OCI-LY7 (cell line): ENCODE measurements around the gene KLB. TPM values are rescaled to one million over a fixed set of nuclear protein-coding genes. Genes with fewer than 3 reads are reported as not detected.

Experiments used
- BruUV-seq: library from RNA; stranded (reverse); fragments of 400-500 nt; replicated peaks from 2 replicates; lab custom pipeline; 2021; lab: Mats Ljungman, UMichigan
- CTCF ChIA-PET: fragments of 300-600 bp; sonication (Branson Sonifier 250); formaldehyde crosslinking; loops from one replicate; lab custom pipeline; 2022; ENCODE audit warnings: antibody characterized with exemption; ENCODE audit not compliant: unreplicated experiment; lab: Charles Lee
- POLR2A ChIA-PET: fragments of 300-600 bp; sonication (Branson Sonifier 250); formaldehyde crosslinking; loops from one replicate; lab custom pipeline; 2022; ENCODE audit warnings: antibody characterized with exemption; lab: Charles Lee
- DNase-seq: peaks from one replicate; pipeline ENCODE4 v3.0.0-alpha.2; 2015; ENCODE audit warnings: low spot score
- H2AFZ ChIP-seq: fragments of 200-600 bp; sonication (generic), shearing (Covaris generic); 2 replicates; pipeline ENCODE4 v1.6.1; 2014; ENCODE audit warnings: mild to moderate bottlenecking, antibody characterized with exemption, low read length, moderate library complexity
- H3K27ac ChIP-seq: fragments of 200-600 bp; sonication (generic); 2 replicates; pipeline ENCODE4 v1.5.1; 2014; ENCODE audit warnings: mixed run types, low read depth, mild to moderate bottlenecking, moderate library complexity, low read length, inconsistent platforms; ENCODE audit not compliant: poor library complexity, severe bottlenecking
- H3K36me3 ChIP-seq: fragments of 200-600 bp; sonication (generic); 2 replicates; pipeline ENCODE4 v1.6.1; 2014; ENCODE audit warnings: mild to moderate bottlenecking, antibody characterized with exemption, low read length, moderate library complexity, mixed read lengths; ENCODE audit not compliant: insufficient read depth
- H3K4me1 ChIP-seq: fragments of 200-600 bp; sonication (generic); 2 replicates; pipeline ENCODE4 v1.5.1; 2014; ENCODE audit warnings: mild to moderate bottlenecking, low read length; ENCODE audit not compliant: insufficient read depth, poor library complexity, severe bottlenecking
- H3K4me2 ChIP-seq: fragments of 200-600 bp; sonication (generic); 2 replicates; pipeline ENCODE4 v1.6.1; 2014; ENCODE audit warnings: mild to moderate bottlenecking, low read length
- H3K4me3 ChIP-seq: fragments of 200-600 bp; sonication (generic); 2 replicates; pipeline ENCODE4 v1.5.1; 2014; ENCODE audit warnings: mild to moderate bottlenecking, low read depth, low read length; ENCODE audit not compliant: poor library complexity, severe bottlenecking
- H3K79me2 ChIP-seq: fragments of 200-600 bp; sonication (generic); 2 replicates; pipeline ENCODE4 v1.6.1; 2016; ENCODE audit warnings: low read depth, mild to moderate bottlenecking, low read length, moderate library complexity, mixed read lengths; ENCODE audit not compliant: insufficient read depth
- H3K9me2 ChIP-seq: fragments of 200-600 bp; sonication (generic); 2 replicates; pipeline ENCODE4 v1.6.1; 2016; ENCODE audit warnings: mild to moderate bottlenecking, low read length, mixed read lengths; ENCODE audit not compliant: insufficient read depth
- H3K9me3 ChIP-seq: fragments of 200-600 bp; sonication (generic); 2 replicates; pipeline ENCODE4 v1.6.1; 2014; ENCODE audit warnings: mild to moderate bottlenecking, mixed run types, low read length, mixed read lengths
- H4K20me1 ChIP-seq: fragments of 200-600 bp; sonication (generic); 2 replicates; pipeline ENCODE4 v1.6.1; 2014; ENCODE audit warnings: mild to moderate bottlenecking, antibody characterized with exemption, low read length, moderate library complexity, mixed read lengths; ENCODE audit not compliant: insufficient read depth
- EZH2phosphoT487 ChIP-seq: fragments of 200-600 bp; sonication (generic); IDR thresholded peaks from 2 replicates; pipeline ENCODE4 v1.6.1; 2018; ENCODE audit warnings: low read depth, borderline replicate concordance, mild to moderate bottlenecking, mixed run types, antibody characterized with exemption, low read length, moderate library complexity, mixed read lengths
- intact Hi-C: fragments of 100-400 bp; cut with micrococcal nuclease; formaldehyde crosslinking; loops from one replicate; pipeline ENCODE4 v1.10.0; 2022; ENCODE audit not compliant: unreplicated experiment
- total RNA-seq, 2 experiments: library from RNA; depleted of rRNA in 1 of 2; stranded (reverse); fragments of >200 nt in 1 of 2; shearing (Covaris generic) in 1 of 2; gene quantifications; 2 replicates each; pipeline ENCODE4 v1.2.3, GENCODE V29; 2014 to 2022
- TF ChIP-seq, protein P1 (sequence below): fragments of 200-600 bp; sonication (generic); conservative IDR thresholded peaks from 2 replicates; pipeline ENCODE4 v1.5.1; 2014; ENCODE audit warnings: mild to moderate bottlenecking, antibody characterized with exemption, low read length, moderate library complexity, mixed read lengths

The KLB gene
- total RNA-seq, 2 experiments from 2014 or later, result not detected

DNA sequence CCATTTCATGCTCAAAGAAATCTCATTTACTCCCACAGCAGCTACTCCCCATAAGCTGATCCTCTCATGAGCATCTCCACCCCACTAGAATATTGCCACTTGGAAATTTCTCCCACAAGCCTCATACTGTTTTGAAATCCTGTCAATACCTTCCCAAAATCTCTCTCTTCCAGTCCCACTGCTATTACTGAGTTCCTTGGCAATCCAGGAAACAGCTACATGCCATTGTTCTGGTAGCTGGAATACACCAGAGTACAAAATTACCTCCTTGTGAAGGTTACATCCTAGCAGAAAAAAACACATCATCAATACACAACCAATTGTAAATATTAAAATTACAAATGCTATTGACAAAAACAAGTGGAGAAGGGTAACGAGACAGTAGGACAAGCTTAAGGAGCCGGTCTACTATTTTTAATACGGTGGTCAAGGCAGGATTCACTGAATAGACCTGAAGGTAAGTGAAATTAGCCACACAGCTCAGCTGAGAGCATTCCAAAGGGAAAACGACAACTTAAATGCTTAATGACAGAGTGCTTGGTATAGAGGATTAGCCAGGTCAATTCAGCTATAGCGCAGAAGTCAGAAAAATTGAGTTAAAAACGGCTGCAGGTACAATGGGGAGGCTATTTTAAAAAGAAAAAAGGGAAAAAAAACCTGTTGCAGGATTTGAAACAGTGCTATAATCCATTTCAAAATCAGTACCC lies 45.6 kb downstream of the KLB start:
- no peak overlapping the region for H3K4me3 ChIP-seq
- peaks cover 38% of the 10 kb centered on the region for H3K4me1 ChIP-seq
- H2AFZ ChIP-seq, result no peak overlapping the region
- peaks cover 40% of the 10 kb centered on the region for H3K79me2 ChIP-seq
- no peaks in the 10 kb centered on the region for H3K9me3 ChIP-seq
- peaks cover 45% of the 10 kb centered on the region for H4K20me1 ChIP-seq
- H3K4me2 ChIP-seq, result no peak overlapping the region
- no peak overlapping the region for H3K27ac ChIP-seq
- intact Hi-C loops, result loop anchor here (10.0 kb wide), 1 partner anchor 688 kb away; no protein-coding TSS in a partner anchor
- no peak for DNase-seq
- no TSS peak for BruUV-seq
- CTCF ChIA-PET, result no interaction called here
- H3K9me2 ChIP-seq, result no peaks in the 10 kb centered on the region
- TF ChIP-seq, protein P1, sequence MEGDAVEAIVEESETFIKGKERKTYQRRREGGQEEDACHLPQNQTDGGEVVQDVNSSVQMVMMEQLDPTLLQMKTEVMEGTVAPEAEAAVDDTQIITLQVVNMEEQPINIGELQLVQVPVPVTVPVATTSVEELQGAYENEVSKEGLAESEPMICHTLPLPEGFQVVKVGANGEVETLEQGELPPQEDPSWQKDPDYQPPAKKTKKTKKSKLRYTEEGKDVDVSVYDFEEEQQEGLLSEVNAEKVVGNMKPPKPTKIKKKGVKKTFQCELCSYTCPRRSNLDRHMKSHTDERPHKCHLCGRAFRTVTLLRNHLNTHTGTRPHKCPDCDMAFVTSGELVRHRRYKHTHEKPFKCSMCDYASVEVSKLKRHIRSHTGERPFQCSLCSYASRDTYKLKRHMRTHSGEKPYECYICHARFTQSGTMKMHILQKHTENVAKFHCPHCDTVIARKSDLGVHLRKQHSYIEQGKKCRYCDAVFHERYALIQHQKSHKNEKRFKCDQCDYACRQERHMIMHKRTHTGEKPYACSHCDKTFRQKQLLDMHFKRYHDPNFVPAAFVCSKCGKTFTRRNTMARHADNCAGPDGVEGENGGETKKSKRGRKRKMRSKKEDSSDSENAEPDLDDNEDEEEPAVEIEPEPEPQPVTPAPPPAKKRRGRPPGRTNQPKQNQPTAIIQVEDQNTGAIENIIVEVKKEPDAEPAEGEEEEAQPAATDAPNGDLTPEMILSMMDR, result no peak
- TF ChIP-seq EZH2phosphoT487, result no peak
- POLR2A ChIA-PET, result no interaction called here
- H3K36me3 ChIP-seq, result peaks cover 98% of the 10 kb centered on the region

DNA sequence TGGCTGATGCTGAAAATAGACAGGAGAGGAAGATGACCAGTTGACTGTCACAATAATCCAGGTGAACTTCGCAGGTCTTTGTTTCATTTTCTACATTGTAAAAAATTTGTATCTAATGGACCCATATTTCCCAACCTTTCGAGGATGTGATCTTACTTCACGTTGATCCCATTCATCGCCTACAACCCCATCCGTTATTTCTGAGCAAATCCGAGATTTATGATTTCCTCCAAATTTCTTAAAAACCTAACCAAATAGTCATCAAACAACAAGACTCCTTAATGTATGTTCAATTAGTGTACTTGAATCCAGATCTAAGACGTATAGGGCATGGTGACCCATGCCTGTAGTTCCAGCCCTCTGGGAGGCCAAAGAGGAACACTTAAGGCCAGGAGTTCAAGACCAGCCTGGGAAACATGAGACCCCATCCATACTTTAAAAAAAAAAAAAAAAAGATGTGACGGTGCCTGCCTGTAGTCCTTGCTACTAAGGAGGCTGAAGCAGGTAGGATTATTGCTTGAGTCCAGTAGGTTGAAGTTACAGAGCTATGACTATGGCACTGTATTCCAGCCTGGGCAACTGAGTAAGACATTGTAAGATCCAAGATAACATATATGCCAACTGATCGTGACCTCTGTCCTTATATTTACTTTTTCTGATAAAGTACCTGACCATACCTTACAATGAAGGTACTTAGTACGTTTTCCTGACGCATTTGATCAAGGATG lies 46.3 kb downstream of the KLB start:
- Histone ChIP-seq H3K36me3 (peaks cover 98% of the 10 kb centered on the region), H3K4me2 (no peak overlapping the region), H4K20me1 (peaks cover 47% of the 10 kb centered on the region), H3K79me2 (peaks cover 47% of the 10 kb centered on the region), H3K9me2 (no peaks in the 10 kb centered on the region), H3K27ac (no peak overlapping the region), H3K4me1 (peaks cover 33% of the 10 kb centered on the region), H3K4me3 (no peak overlapping the region), H2AFZ (no peak overlapping the region), H3K9me3 (no peaks in the 10 kb centered on the region)
- intact Hi-C loops, result loop anchor here (10.0 kb wide), 1 partner anchor 688 kb away; no protein-coding TSS in a partner anchor
- BruUV-seq, result no TSS peak
- no peak for TF ChIP-seq EZH2phosphoT487
- TF ChIP-seq, protein P1, result no peak
- DNase-seq, result no peak
- POLR2A ChIA-PET, result interaction anchor here (0.7 to 1.4 kb wide), 3 partner anchors 12 to 487 kb away, joined by 3 to 6 read pairs (median 3); no protein-coding TSS in a partner anchor
- CTCF ChIA-PET, result no interaction called here
